ENCODE measurements around the gene S100A8.

GRCh38 chr1:153372571-153372970, 18.3 kb downstream of the S100A8 start:
- TF ChIP-seq CTCF (IDR thresholded peaks at IDR 0.05; ENCODE audit: low read depth, low read length) (no peak), EZH2phosphoT487 (IDR thresholded peaks at IDR 0.05; ENCODE audit: low read depth) (no peak)

Measured in OCI-LY3 (cell line).